ENCODE data around the gene USP17L27.
"Not testable (repeated sequence)": the region's sequence is repeated elsewhere in the genome, so short reads cannot be mapped to it uniquely, and the experiment has no call there.

DNA sequence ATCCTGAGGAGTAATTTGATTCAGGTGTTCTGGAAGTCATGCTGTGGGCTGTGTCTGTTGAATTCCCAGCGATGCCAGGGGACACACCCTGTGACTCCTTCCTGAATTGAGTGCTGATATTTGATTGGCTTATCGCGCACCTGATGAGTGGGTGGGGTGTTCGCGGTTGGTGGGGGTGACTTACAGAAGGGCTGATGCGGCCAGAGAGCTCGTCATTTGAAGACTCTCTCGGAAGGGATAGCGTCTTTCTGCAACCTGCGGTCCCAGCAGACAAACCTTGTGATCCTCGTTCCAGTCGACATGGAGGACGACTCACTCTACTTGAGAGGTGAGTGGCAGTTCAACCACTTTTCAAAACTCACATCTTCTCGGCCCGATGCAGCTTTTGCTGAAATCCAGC lies 4.6 kb downstream of the USP17L27 start, which contains the start of gene USP17L28:
- TF ChIP-seq, protein P1, sequence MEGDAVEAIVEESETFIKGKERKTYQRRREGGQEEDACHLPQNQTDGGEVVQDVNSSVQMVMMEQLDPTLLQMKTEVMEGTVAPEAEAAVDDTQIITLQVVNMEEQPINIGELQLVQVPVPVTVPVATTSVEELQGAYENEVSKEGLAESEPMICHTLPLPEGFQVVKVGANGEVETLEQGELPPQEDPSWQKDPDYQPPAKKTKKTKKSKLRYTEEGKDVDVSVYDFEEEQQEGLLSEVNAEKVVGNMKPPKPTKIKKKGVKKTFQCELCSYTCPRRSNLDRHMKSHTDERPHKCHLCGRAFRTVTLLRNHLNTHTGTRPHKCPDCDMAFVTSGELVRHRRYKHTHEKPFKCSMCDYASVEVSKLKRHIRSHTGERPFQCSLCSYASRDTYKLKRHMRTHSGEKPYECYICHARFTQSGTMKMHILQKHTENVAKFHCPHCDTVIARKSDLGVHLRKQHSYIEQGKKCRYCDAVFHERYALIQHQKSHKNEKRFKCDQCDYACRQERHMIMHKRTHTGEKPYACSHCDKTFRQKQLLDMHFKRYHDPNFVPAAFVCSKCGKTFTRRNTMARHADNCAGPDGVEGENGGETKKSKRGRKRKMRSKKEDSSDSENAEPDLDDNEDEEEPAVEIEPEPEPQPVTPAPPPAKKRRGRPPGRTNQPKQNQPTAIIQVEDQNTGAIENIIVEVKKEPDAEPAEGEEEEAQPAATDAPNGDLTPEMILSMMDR (IDR thresholded peaks at IDR 0.05): not testable (repeated sequence)
- TF ChIP-seq POLR2A (IDR thresholded peaks at IDR 0.05): not testable (repeated sequence)

Data from breast epithelium (tissue), 3 donors.